GM23338 (cell line): ENCODE data around the gene IMPACT. TPM values are rescaled to one million over a fixed set of nuclear protein-coding genes. Genes with fewer than 3 reads are reported as not detected.

Source experiments
- ATAC-seq: fragments of 200-7000 bp; cut with Tn5 transposase; 3 replicates; pipeline ENCODE4 v1.9.1; 2020
- DNase-seq: peaks from one replicate; pipeline ENCODE4 v3.0.0-alpha.2; 2015; ENCODE audit warnings: low spot score
- H2AFZ ChIP-seq: fragments of 200-600 bp; sonication (generic); 2 replicates; pipeline ENCODE4 v1.8.0; 2016; ENCODE audit warnings: antibody characterized with exemption, mild to moderate bottlenecking, moderate library complexity
- H3F3A ChIP-seq: fragments of 200-600 bp; sonication (generic); replicated peaks from 2 replicates; pipeline ENCODE4 v1.8.0; 2017; ENCODE audit warnings: antibody characterized with exemption, mixed run types, low read depth
- H3K27ac ChIP-seq: fragments of 200-600 bp; sonication (generic); 2 replicates; pipeline ENCODE4 v1.6.1; 2016; ENCODE audit warnings: low read depth
- H3K27me3 ChIP-seq: fragments of 200-600 bp; sonication (generic); 2 replicates; pipeline ENCODE4 v1.8.0; 2016; ENCODE audit warnings: mild to moderate bottlenecking, mixed run types, moderate library complexity; ENCODE audit not compliant: insufficient read depth
- H3K36me3 ChIP-seq: fragments of 200-600 bp; sonication (generic); 2 replicates; pipeline ENCODE4 v1.8.0; 2016; ENCODE audit warnings: mild to moderate bottlenecking; ENCODE audit not compliant: insufficient read depth
- H3K4me1 ChIP-seq: fragments of 200-600 bp; sonication (generic); 2 replicates; pipeline ENCODE4 v1.8.0; 2016; ENCODE audit warnings: mild to moderate bottlenecking, moderate library complexity; ENCODE audit not compliant: insufficient read depth
- H3K4me2 ChIP-seq: fragments of 200-600 bp; sonication (generic); 2 replicates; pipeline ENCODE4 v1.7.1; 2017; ENCODE audit warnings: mixed run types
- H3K4me3 ChIP-seq: fragments of 200-600 bp; sonication (generic); 2 replicates; pipeline ENCODE4 v1.6.1; 2016; ENCODE audit warnings: mixed run types
- H3K79me2 ChIP-seq: fragments of 200-600 bp; sonication (generic); replicated peaks from 2 replicates; pipeline ENCODE4 v1.8.0; 2017; ENCODE audit warnings: mild to moderate bottlenecking; ENCODE audit not compliant: insufficient read depth
- H3K9me2 ChIP-seq: fragments of 200-600 bp; sonication (generic); 2 replicates; pipeline ENCODE4 v1.8.0; 2017; ENCODE audit not compliant: insufficient read depth
- H4K20me1 ChIP-seq: fragments of 200-600 bp; sonication (generic); replicated peaks from 2 replicates; pipeline ENCODE4 v1.8.0; 2017; ENCODE audit warnings: mild to moderate bottlenecking; ENCODE audit not compliant: insufficient read depth
- H3K27ac Mint-ChIP-seq: 2 replicates; pipeline ENCODE4 v1.8.0; 2020; ENCODE audit warnings: inconsistent platforms, mild to moderate bottlenecking, moderate library complexity, mixed read lengths
- H3K27me3 Mint-ChIP-seq: 3 replicates; pipeline ENCODE4 v1.8.0; 2022; ENCODE audit warnings: low read depth, mild to moderate bottlenecking, moderate library complexity, mixed read lengths, inconsistent platforms; ENCODE audit not compliant: insufficient read depth, poor library complexity
- H3K36me3 Mint-ChIP-seq: 3 replicates; pipeline ENCODE4 v1.8.0; 2021; ENCODE audit warnings: low read depth, mild to moderate bottlenecking, inconsistent platforms, moderate library complexity, mixed read lengths
- H3K4me1 Mint-ChIP-seq: 3 replicates; pipeline ENCODE4 v1.8.0; 2020; ENCODE audit warnings: mild to moderate bottlenecking, inconsistent platforms, mixed read lengths
- H3K4me3 Mint-ChIP-seq: 3 replicates; pipeline ENCODE4 v1.8.0; 2021; ENCODE audit warnings: moderate library complexity, mild to moderate bottlenecking, inconsistent platforms, mixed read lengths
- H3K9me3 Mint-ChIP-seq: 3 replicates; pipeline ENCODE4 v1.8.0; 2020; ENCODE audit warnings: moderate library complexity, mild to moderate bottlenecking, inconsistent platforms, mixed read lengths
- CTCF ChIP-seq, 2 experiments: fragments of 200-600 bp in 1 of 2; sonication (generic) in 1 of 2; conservative IDR thresholded peaks; 2 replicates each; pipeline versions ENCODE4 v1.5.1 to v1.6.1; 2016 to 2017; ENCODE audit warnings: antibody characterized with exemption in 2 of 2, low read depth in 2 of 2, mild to moderate bottlenecking in 2 of 2, moderate library complexity in 1 of 2
- ETS1 ChIP-seq: IDR thresholded peaks from 2 replicates; pipeline ENCODE4 v1.6.1; 2016; ENCODE audit warnings: antibody characterized with exemption
- EZH2 ChIP-seq: fragments of 200-600 bp; sonication (generic); IDR thresholded peaks from one replicate; pipeline ENCODE4 v1.8.0; 2017; ENCODE audit warnings: antibody characterized with exemption, mild to moderate bottlenecking, low read depth; ENCODE audit not compliant: unreplicated experiment
- EZH2phosphoT487 ChIP-seq: fragments of 200-600 bp; sonication (generic); IDR thresholded peaks from one replicate; pipeline ENCODE4 v1.8.1; 2018; ENCODE audit warnings: antibody characterized with exemption; ENCODE audit not compliant: unreplicated experiment
- JUNB ChIP-seq: IDR thresholded peaks from one replicate; pipeline ENCODE4 v1.6.1; 2016; ENCODE audit warnings: antibody characterized with exemption; ENCODE audit not compliant: unreplicated experiment
- NANOG ChIP-seq: IDR thresholded peaks from 2 replicates; pipeline ENCODE4 v1.6.1; 2016; ENCODE audit warnings: antibody characterized with exemption, borderline replicate concordance
- POLR2AphosphoS5 ChIP-seq: IDR thresholded peaks from 2 replicates; pipeline ENCODE4 v1.6.1; 2016; ENCODE audit warnings: antibody characterized with exemption, low read depth
- STAT1 ChIP-seq: IDR thresholded peaks from one replicate; pipeline ENCODE4 v1.6.1; 2016; ENCODE audit warnings: antibody characterized with exemption; ENCODE audit not compliant: unreplicated experiment
- ZNF331 ChIP-seq: fragments of 250-450 bp; sonication (Bioruptor Pico); IDR thresholded peaks from 2 replicates; pipeline ENCODE4 v1.5.0; 2020; ENCODE audit warnings: low read depth, mild to moderate bottlenecking, moderate library complexity
- ZNF462 ChIP-seq: fragments of 250-450 bp; sonication (Bioruptor Pico); IDR thresholded peaks from 2 replicates; pipeline ENCODE4 v1.5.0; 2020; ENCODE audit warnings: mild to moderate bottlenecking, moderate library complexity
- polyA plus RNA-seq: library from polyadenylated mRNA; unstranded; fragments of >200 nt; fragmentation: Nextera tagmentation; extraction: Ambion mirVana; gene quantifications from 2 replicates; pipeline ENCODE4 v1.2.1, GENCODE V29; 2016
- total RNA-seq: library from RNA; depleted of rRNA; stranded (reverse); fragments of >200 nt; shearing (Covaris generic); gene quantifications from 2 replicates; pipeline ENCODE4 v1.2.3, GENCODE V29; 2014

Gene IMPACT
- total and polyA plus RNA-seq, 2 experiments from 2014 or later, result 42.1 to 47.6 TPM

GRCh38 chr18:24470022-24470618, 43.6 kb downstream of the IMPACT start:
- no peak overlapping the region for H3K4me3 Mint-ChIP-seq
- no peaks in the 10 kb centered on the region for H3K4me1 ChIP-seq
- H3K27ac Mint-ChIP-seq, result no peak overlapping the region
- H3K4me3 ChIP-seq, result no peak overlapping the region
- H3K27me3 Mint-ChIP-seq, result peaks cover under 1% of the 10 kb centered on the region
- H2AFZ ChIP-seq, result no peak overlapping the region
- H4K20me1 ChIP-seq, result no peaks in the 10 kb centered on the region
- no peaks in the 10 kb centered on the region for H3K9me3 Mint-ChIP-seq
- DNase-seq, result no peak
- no peak overlapping the region for H3K27ac ChIP-seq
- H3K36me3 Mint-ChIP-seq, result no peaks in the 10 kb centered on the region
- no peaks in the 10 kb centered on the region for H3K9me2 ChIP-seq
- H3K27me3 ChIP-seq, result no peaks in the 10 kb centered on the region
- no peaks in the 10 kb centered on the region for H3K36me3 ChIP-seq
- peaks cover 5% of the 10 kb centered on the region; the same call in 2 of the 3 replicates for H3K4me1 Mint-ChIP-seq
- H3K79me2 ChIP-seq, result no peaks in the 10 kb centered on the region
- TF ChIP-seq STAT1, result no peak
- TF ChIP-seq EZH2, result no peak
- no peak for TF ChIP-seq NANOG
- TF ChIP-seq POLR2AphosphoS5, result no peak
- no peak for TF ChIP-seq JUNB
- TF ChIP-seq EZH2phosphoT487, result no peak
- no peak for TF ChIP-seq CTCF (conservative IDR thresholded peaks at IDR 0.05; ENCODE audit: low read depth in 2 of 2)
- no peak for ATAC-seq
- H3F3A ChIP-seq, result no peaks in the 10 kb centered on the region
- H3K4me2 ChIP-seq, result no peak overlapping the region

- Histone ChIP-seq H3K27ac (no peak overlapping the region), H3K79me2 (no peaks in the 10 kb centered on the region), H3K36me3 (no peaks in the 10 kb centered on the region), H3K4me3 (no peak overlapping the region), H3K4me2 (no peak overlapping the region), H3K27me3 (no peaks in the 10 kb centered on the region), H2AFZ (no peak overlapping the region), H3K9me2 (no peaks in the 10 kb centered on the region), H3F3A (no peaks in the 10 kb centered on the region), H3K4me1 (no peaks in the 10 kb centered on the region), H4K20me1 (no peaks in the 10 kb centered on the region)
- Mint-ChIP-seq H3K27ac (no peak overlapping the region), H3K4me1 (peaks cover 5% of the 10 kb centered on the region; the same call in 2 of the 3 replicates), H3K4me3 (no peak overlapping the region), H3K36me3 (no peaks in the 10 kb centered on the region), H3K27me3 (no peaks in the 10 kb centered on the region), H3K9me3 (no peaks in the 10 kb centered on the region)
- DNase-seq (no peak), ATAC-seq (no peak)
- TF ChIP-seq CTCF (conservative IDR thresholded peaks at IDR 0.05; ENCODE audit: low read depth in 2 of 2) (no peak), EZH2phosphoT487 (no peak), ZNF462 (CRISPR knock-in tag) (no peak), ZNF331 (CRISPR knock-in tag) (no peak), EZH2 (no peak), ETS1 (no peak), NANOG (no peak)
These were observed 44.3 kb downstream of the IMPACT start for GRCh38 chr18:24470805-24471204.
